K562 (cell line): ENCODE data around the gene ZKSCAN5. TPM values are rescaled to one million over a fixed set of nuclear protein-coding genes. Genes with fewer than 3 reads are reported as not detected.

Experiments
- ARHGAP35 ChIP-seq: fragments of 450-650 bp; IDR thresholded peaks from 2 replicates; pipeline ENCODE4 v1.6.1; 2018; ENCODE audit not compliant: partially characterized antibody
- ARID3B ChIP-seq: fragments of 250-450 bp; sonication (Bioruptor Pico); IDR thresholded peaks from 2 replicates; pipeline ENCODE4 v1.4.0; 2020; ENCODE audit warnings: borderline replicate concordance
- ATF3 ChIP-seq, 2 experiments: fragments of 450-650 bp in 1 of 2; sonication (generic) in 1 of 2; formaldehyde crosslinking in 1 of 2; IDR thresholded peaks in 1 of 2; conservative IDR thresholded peaks in 1 of 2; 2 replicates each; pipeline versions ENCODE4 v1.6.1 to v1.8.1; 2016 to 2023; ENCODE audit warnings: mild to moderate bottlenecking in 2 of 2, moderate library complexity in 2 of 2, inconsistent platforms in 1 of 2, missing genetic modification reagents in 1 of 2
- DNMT1 ChIP-seq: fragments of 450-650 bp; IDR thresholded peaks from 2 replicates; pipeline ENCODE4 v1.6.1; 2016; ENCODE audit warnings: antibody characterized with exemption, mild to moderate bottlenecking
- ELF4 ChIP-seq: fragments of 450-650 bp; formaldehyde crosslinking; IDR thresholded peaks from 2 replicates; pipeline ENCODE4 v1.4.0; 2022; ENCODE audit warnings: missing genetic modification characterization
- ETV1 ChIP-seq: fragments of 450-650 bp; conservative IDR thresholded peaks from 2 replicates; pipeline ENCODE4 v1.6.1; 2016; ENCODE audit warnings: missing genetic modification characterization, control low read depth, low read depth, missing compliant biosample characterization
- HDAC1 ChIP-seq, 2 experiments: fragments of 450-650 bp; IDR thresholded peaks; 2 replicates each; pipeline ENCODE4 v1.6.1; 2016 to 2017; ENCODE audit warnings: inconsistent platforms in 1 of 2, mild to moderate bottlenecking in 1 of 2, moderate library complexity in 1 of 2
- MAFK ChIP-seq: IDR thresholded peaks from 2 replicates; pipeline ENCODE4 v1.6.1; 2011; ENCODE audit warnings: low read length, improper control_type of control experiment
- MITF ChIP-seq: IDR thresholded peaks from 2 replicates; pipeline ENCODE4 v1.6.1; 2014; ENCODE audit warnings: antibody characterized with exemption
- NCOA1 ChIP-seq: fragments of 450-650 bp; IDR thresholded peaks from 2 replicates; pipeline ENCODE4 v1.6.1; 2016; ENCODE audit warnings: low read depth
- NCOA2 ChIP-seq, 2 experiments: fragments of 450-650 bp; IDR thresholded peaks; 2 replicates each; pipeline ENCODE4 v1.6.1; 2018; ENCODE audit warnings: mild to moderate bottlenecking in 2 of 2, moderate library complexity in 1 of 2; ENCODE audit not compliant: partially characterized antibody in 2 of 2
- PCBP2 ChIP-seq: fragments of 200-400 bp; formaldehyde crosslinking; IDR thresholded peaks from 2 replicates; pipeline ENCODE4 v1.6.1; 2018; ENCODE audit warnings: low read length, low read depth, mild to moderate bottlenecking, moderate library complexity; ENCODE audit not compliant: poor library complexity, severe bottlenecking
- RBM34 ChIP-seq: fragments of 200-400 bp; formaldehyde crosslinking; IDR thresholded peaks from 2 replicates; pipeline ENCODE4 v1.6.1; 2018; ENCODE audit warnings: low read length, borderline replicate concordance; ENCODE audit not compliant: insufficient read depth
- RCOR1 ChIP-seq, 2 experiments: IDR thresholded peaks; 2 replicates each; pipeline ENCODE4 v1.6.1; 2012; ENCODE audit warnings: low read depth in 2 of 2, low read length in 2 of 2, borderline replicate concordance in 1 of 2, improper control_type of control experiment in 1 of 2
- RFX1 ChIP-seq: fragments of 450-650 bp; IDR thresholded peaks from 2 replicates; pipeline ENCODE4 v1.6.1; 2016; ENCODE audit warnings: mild to moderate bottlenecking, moderate library complexity
- SREBF2 ChIP-seq: sonication (generic); formaldehyde crosslinking; IDR thresholded peaks from 2 replicates; pipeline ENCODE4 v1.4.0; 2020; ENCODE audit warnings: mild to moderate bottlenecking, missing genetic modification reagents
- TAL1 ChIP-seq: fragments of 450-650 bp; IDR thresholded peaks from 2 replicates; pipeline ENCODE4 v1.6.1; 2016; ENCODE audit warnings: mild to moderate bottlenecking
- TBP ChIP-seq: optimal IDR thresholded peaks from 2 replicates; pipeline ENCODE3; 2011; ENCODE audit warnings: low read depth, low read length, improper control_type of control experiment
- ZNF23 ChIP-seq: fragments of 250-450 bp; sonication (Bioruptor Pico); IDR thresholded peaks from 2 replicates; pipeline ENCODE4 v1.4.0; 2020; ENCODE audit warnings: mild to moderate bottlenecking
- ZNF384 ChIP-seq: IDR thresholded peaks from 2 replicates; pipeline ENCODE4 v1.6.1; 2012; ENCODE audit warnings: low read depth, low read length, improper control_type of control experiment
- ZNF766 ChIP-seq: fragments of 200-800 bp; sonication (Bioruptor generic); conservative IDR thresholded peaks from 2 replicates; pipeline ENCODE4 v1.6.1; 2016; ENCODE audit warnings: missing genetic modification characterization, missing compliant biosample characterization
- ZNF830 ChIP-seq: fragments of 250-450 bp; sonication (Bioruptor Pico); IDR thresholded peaks from 2 replicates; pipeline ENCODE4 v1.5.0; 2021; ENCODE audit warnings: mild to moderate bottlenecking
- polyA plus RNA-seq, 8 experiments: library from polyadenylated mRNA; depleted of rRNA in 4 of 8; stranded (reverse) in 5 of 8; unstranded in 3 of 8; fragments of >200 nt; fragmentation: Nextera tagmentation in 2 of 8; fragmentation: Illumina TruSeq in 1 of 8; extraction: Ambion mirVana in 2 of 8; extraction: Trizol in 1 of 8; gene quantifications; 2 replicates each; pipeline versions ENCODE4 v1.2.1 to v1.2.3, GENCODE V29; 2011 to 2014; ENCODE audit warnings: inconsistent platforms in 1 of 8, missing spikeins in 1 of 8
- total RNA-seq, 7 experiments: library from RNA; depleted of rRNA in 6 of 7; stranded (reverse); fragments of >200 nt in 6 of 7; fragmentation: Illumina TruSeq in 2 of 7; extraction: Trizol in 2 of 7; gene quantifications; 2 replicates each; pipeline versions ENCODE4 v1.2.1 to v1.2.3, GENCODE V29; 2011 to 2021; ENCODE audit warnings: low replicate concordance in 1 of 7
- TF ChIP-seq, protein P1 (sequence below), 3 experiments: fragments of 200-800 bp in 1 of 3; sonication (Bioruptor generic) in 1 of 3; sonication (generic) in 1 of 3; formaldehyde crosslinking in 1 of 3; IDR thresholded peaks; 2 replicates each; pipeline versions ENCODE4 v1.6.1 to v1.8.0; 2016 to 2022; ENCODE audit warnings: mild to moderate bottlenecking in 2 of 3, missing compliant biosample characterization in 2 of 3, missing genetic modification characterization in 2 of 3, missing genetic modification reagents in 1 of 3

ZKSCAN5 gene
- total and polyA plus RNA-seq, 9 of the 15 experiments (the other 6 are each of a cell fraction or from before 2014, with no cell fraction given), result 4.2 to 19.0 (median 15.0) TPM

DNA sequence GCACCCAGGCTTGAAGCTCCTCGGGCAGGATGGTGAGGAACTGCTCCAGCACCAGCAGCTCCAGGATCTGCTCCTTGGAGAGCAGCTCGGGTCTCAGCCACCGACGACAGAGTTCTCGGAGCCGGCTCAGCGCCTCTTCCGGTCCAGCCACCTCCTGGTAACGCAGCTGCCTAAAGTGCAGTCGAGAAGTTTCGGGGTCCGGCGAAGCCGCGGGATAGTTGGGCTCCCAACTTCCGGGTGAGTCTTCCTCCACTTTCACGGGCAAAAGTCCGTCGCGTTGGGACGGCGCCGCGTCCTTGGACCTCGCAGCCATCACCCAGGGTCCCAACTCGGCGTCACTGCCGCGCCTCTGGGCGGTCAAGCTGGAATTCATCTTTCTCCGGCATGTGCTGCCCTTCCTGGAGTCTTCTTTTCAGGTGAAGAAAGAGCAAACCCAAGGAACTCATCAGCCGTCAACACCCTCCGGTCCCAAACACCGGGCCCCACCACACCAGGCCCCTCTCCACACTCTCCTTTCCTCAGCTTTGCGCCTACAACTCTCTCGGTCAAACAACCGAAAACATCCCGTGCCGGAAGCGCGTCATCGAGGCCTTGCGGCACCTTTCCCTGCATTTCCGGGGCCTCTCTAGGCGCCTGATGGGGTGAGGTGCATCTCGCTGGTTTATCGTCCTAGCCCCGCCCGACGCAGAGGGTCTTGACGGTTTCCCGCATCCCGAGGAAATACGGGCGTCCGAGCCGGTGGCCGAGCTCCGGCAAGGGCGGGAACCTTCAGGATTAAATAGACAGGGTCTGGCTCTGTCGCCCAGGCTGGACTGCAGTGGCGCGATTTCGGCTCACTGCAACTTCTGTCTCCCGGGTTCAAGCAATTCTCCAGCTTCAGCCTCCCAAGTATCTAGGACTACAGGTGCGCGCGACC is 4.5 kb upstream of the ZKSCAN5 start, which contains the start of gene ZNF394 (continued):
- TF ChIP-seq MITF (peak; percentile 48; the same call in 1 of the 2 replicates), ATF3 (IDR thresholded peaks at IDR 0.05) (peak; percentile 62; the same call in 1 of the 2 replicates), ATF3 (CRISPR knock-in tag; conservative IDR thresholded peaks at IDR 0.05) (peak; percentile 77), ELF4 (CRISPR knock-in tag) (no peak), HDAC1 (IDR thresholded peaks at IDR 0.05) (peak in 1 of 2 experiments; percentile 96; a peak in 2 of 4 replicates), TAL1 (no peak), SREBF2 (CRISPR knock-in tag) (no peak), ARID3B (CRISPR knock-in tag) (no peak), NCOA2 (IDR thresholded peaks at IDR 0.05; ENCODE audit: partially characterized antibody in 2 of 2) (no peak), RCOR1 (IDR thresholded peaks at IDR 0.05; ENCODE audit: borderline replicate concordance in 1 of 2, low read depth in 2 of 2, low read length in 2 of 2) (peak in 1 of 2 experiments; percentile 77; a peak in 2 of 4 replicates), ZNF766 (CRISPR knock-in tag) (peak; percentile 69), ZNF23 (CRISPR knock-in tag) (no peak), ETV1 (tag) (peak; percentile 84), ZNF384 (no peak), TBP (peak; percentile 90), MAFK (no peak), NCOA1 (peak; percentile 84), PCBP2 (no peak), DNMT1 (no peak), RFX1 (no peak), RBM34 (no peak), ZNF830 (CRISPR knock-in tag) (no peak), ARHGAP35 (no peak)
- TF ChIP-seq, protein P1, sequence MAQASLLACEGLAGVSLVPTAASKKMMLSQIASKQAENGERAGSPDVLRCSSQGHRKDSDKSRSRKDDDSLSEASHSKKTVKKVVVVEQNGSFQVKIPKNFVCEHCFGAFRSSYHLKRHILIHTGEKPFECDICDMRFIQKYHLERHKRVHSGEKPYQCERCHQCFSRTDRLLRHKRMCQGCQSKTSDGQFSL (CRISPR knock-in tag; IDR thresholded peaks at IDR 0.05), result peak; percentile 18
- TF ChIP-seq, protein P1 (tag; IDR thresholded peaks at IDR 0.05), result no peak
